SK-N-SH (cell line): ENCODE measurements around the gene ZC3H7B. TPM values are rescaled to one million over a fixed set of nuclear protein-coding genes. Genes with fewer than 3 reads are reported as not detected.
"Not testable (repeated sequence)": the region's sequence is repeated elsewhere in the genome, so short reads cannot be mapped to it uniquely, and the experiment has no call there.

Source experiments
- CTCF ChIA-PET: fragments of 300-600, 350-600 bp; formaldehyde crosslinking; extraction: SDS; loops from one replicate; lab custom pipeline; 2021; lab: Yijun Ruan, JAX
- POLR2A ChIA-PET: fragments of 350-600 bp; sonication (Branson Sonifier 250); formaldehyde crosslinking; extraction: SDS; loops from one replicate; lab custom pipeline; 2020; ENCODE audit warnings: antibody characterized with exemption, inconsistent platforms; lab: Yijun Ruan, JAX
- DNase-seq: peaks from one replicate; pipeline ENCODE4 v3.0.0; 2012
- H2AFZ ChIP-seq: fragments of 200-600 bp; sonication (generic); 2 replicates; pipeline ENCODE4 v1.8.1; 2016; ENCODE audit warnings: antibody characterized with exemption, mild to moderate bottlenecking, low read depth
- H3F3A ChIP-seq: fragments of 200-600 bp; sonication (generic); replicated peaks from 2 replicates; pipeline ENCODE3; 2016; ENCODE audit warnings: antibody characterized with exemption, mild to moderate bottlenecking; ENCODE audit not compliant: insufficient read depth
- H3K27ac ChIP-seq, 2 experiments: fragments of 200-500 bp in 1 of 2; fragments of 200-600 bp in 1 of 2; sonication (Bioruptor generic) in 1 of 2; sonication (generic), shearing (Covaris generic) in 1 of 2; 2 replicates each; pipeline versions ENCODE4 v1.5.1 to v1.6.1; 2014 to 2016; ENCODE audit warnings: low read depth in 2 of 2, inconsistent platforms in 1 of 2, low read length in 1 of 2, mild to moderate bottlenecking in 1 of 2, mixed read lengths in 1 of 2
- H3K27me3 ChIP-seq: fragments of 200-600 bp; sonication (generic), shearing (Covaris generic); 2 replicates; pipeline ENCODE4 v1.6.1; 2016; ENCODE audit warnings: mixed run types; ENCODE audit not compliant: insufficient read depth
- H3K36me3 ChIP-seq, 2 experiments: fragments of 200-500 bp in 1 of 2; fragments of 200-600 bp in 1 of 2; sonication (Bioruptor generic) in 1 of 2; sonication (generic) in 1 of 2; replicated peaks in 1 of 2; 2 replicates each; pipeline versions ENCODE3 to v1.5.1; 2014 to 2016; ENCODE audit warnings: low read length in 1 of 2, mild to moderate bottlenecking in 1 of 2; ENCODE audit not compliant: insufficient read depth in 2 of 2, control insufficient read depth in 1 of 2
- H3K4me1 ChIP-seq, 2 experiments: fragments of 200-500 bp in 1 of 2; fragments of 200-600 bp in 1 of 2; sonication (Bioruptor generic) in 1 of 2; sonication (generic), shearing (Covaris generic) in 1 of 2; 2 replicates each; pipeline versions ENCODE4 v1.5.1 to v1.6.1; 2014 to 2016; ENCODE audit warnings: low read depth in 1 of 2, low read length in 1 of 2, mixed run types in 1 of 2; ENCODE audit not compliant: insufficient read depth in 2 of 2, control insufficient read depth in 1 of 2
- H3K4me2 ChIP-seq: fragments of 200-600 bp; sonication (generic), shearing (Covaris generic); 2 replicates; pipeline ENCODE4 v1.6.1; 2017; ENCODE audit warnings: mixed run types
- H3K4me3 ChIP-seq, 2 experiments: fragments of 200-500 bp in 1 of 2; fragments of 200-600 bp in 1 of 2; sonication (Bioruptor generic) in 1 of 2; sonication (generic), shearing (Covaris generic) in 1 of 2; 2 replicates each; pipeline versions ENCODE4 v1.5.1 to v1.8.1; 2014 to 2016; ENCODE audit warnings: low read depth in 2 of 2, inconsistent platforms in 1 of 2, low read length in 1 of 2, mild to moderate bottlenecking in 1 of 2, mixed read lengths in 1 of 2, moderate library complexity in 1 of 2
- H3K79me2 ChIP-seq: fragments of 200-600 bp; sonication (generic); 2 replicates; pipeline ENCODE4 v1.8.1; 2017; ENCODE audit warnings: mild to moderate bottlenecking; ENCODE audit not compliant: insufficient read depth
- H3K9ac ChIP-seq: fragments of 200-600 bp; sonication (generic); 2 replicates; pipeline ENCODE4 v1.6.1; 2017; ENCODE audit warnings: mixed run types
- H3K9me2 ChIP-seq: fragments of 200-600 bp; sonication (generic); 2 replicates; pipeline ENCODE4 v1.6.1; 2017; ENCODE audit warnings: mixed run types
- H3K9me3 ChIP-seq: fragments of 200-600 bp; sonication (generic); 2 replicates; pipeline ENCODE4 v1.6.1; 2017; ENCODE audit warnings: mixed run types, mild to moderate bottlenecking, moderate library complexity
- H4K20me1 ChIP-seq: fragments of 200-600 bp; sonication (generic); 2 replicates; pipeline ENCODE4 v1.6.1; 2017; ENCODE audit warnings: mild to moderate bottlenecking, mixed run types; ENCODE audit not compliant: insufficient read depth
- FOXJ3 ChIP-seq: sonication (generic); formaldehyde crosslinking; IDR thresholded peaks from 2 replicates; pipeline ENCODE4 v1.5.1; 2020; ENCODE audit warnings: mild to moderate bottlenecking, missing genetic modification reagents
- JUND ChIP-seq: IDR thresholded peaks from 2 replicates; pipeline ENCODE4 v1.4.0; 2012
- MAX ChIP-seq: IDR thresholded peaks from 2 replicates; pipeline ENCODE4 v1.4.0; 2012; ENCODE audit warnings: low read depth
- MXI1 ChIP-seq: IDR thresholded peaks from 2 replicates; pipeline ENCODE4 v1.6.1; 2012; ENCODE audit warnings: mild to moderate bottlenecking, low read depth, low read length, improper control_type of control experiment
- NRF1 ChIP-seq: IDR thresholded peaks from 2 replicates; pipeline ENCODE4 v1.6.1; 2012; ENCODE audit warnings: low read depth, mild to moderate bottlenecking, low read length
- USF1 ChIP-seq: IDR thresholded peaks from 2 replicates; pipeline ENCODE4 v1.4.0; 2012; ENCODE audit warnings: low read depth, borderline replicate concordance
- USF2 ChIP-seq: fragments of 150-350 bp; IDR thresholded peaks from 2 replicates; pipeline ENCODE4 v1.6.1; 2017; ENCODE audit warnings: antibody characterized with exemption, low read length, low read depth, borderline replicate concordance
- WGBS: methylation state at CpG from one replicate; pipeline ENCODE4 v1.1.6; 2017; ENCODE audit warnings: low lambda C conversion rate; 5-methylcytosine and 5-hydroxymethylcytosine counted together
- polyA plus RNA-seq, 3 experiments: library from polyadenylated mRNA; depleted of rRNA; stranded (reverse); fragments of >200 nt; gene quantifications; 2 replicates each; pipeline ENCODE4 v1.2.3, GENCODE V29; 2012

ZC3H7B gene
- polyA plus RNA-seq, 1 of the 3 experiments (the other 2 are of a cell fraction): 27.1 TPM

- H3K4me2 ChIP-seq: no peak overlapping the region
- H3K9me3 ChIP-seq: no peaks in the 10 kb centered on the region
- 98% methylated on average over 7 of the region's 11 CpGs for WGBS
- no peaks in the 10 kb centered on the region for H3K27me3 ChIP-seq
- H2AFZ ChIP-seq: no peak overlapping the region
- no peaks in the 10 kb centered on the region for H3K9me2 ChIP-seq
- H3K27ac ChIP-seq: no peak overlapping the region
- CTCF ChIA-PET: no interaction called here
- peaks cover 3 to 36% of the 10 kb centered on the region in 2 experiments for H3K36me3 ChIP-seq
- no peak for DNase-seq
- H3K4me3 ChIP-seq: no peak overlapping the region
- no peaks in the 10 kb centered on the region for H4K20me1 ChIP-seq
- no peaks in the 10 kb centered on the region for H3K4me1 ChIP-seq
- TF ChIP-seq JUND (no peak), NRF1 (no peak), FOXJ3 (CRISPR knock-in tag) (no peak), USF2 (no peak), USF1 (no peak)
- no peaks in the 10 kb centered on the region for H3K79me2 ChIP-seq
- POLR2A ChIA-PET: interaction anchor here (0.7 kb wide), 1 partner anchor 14 kb away, joined by 3 read pairs; no protein-coding TSS in a partner anchor
- H3K9ac ChIP-seq: no peak overlapping the region
- H3F3A ChIP-seq: no peaks in the 10 kb centered on the region
Observed at GRCh38 chr22:41257696-41258095, 43.6 kb upstream of the ZC3H7B start.

GRCh38 chr22:41259756-41260155 lies 41.6 kb upstream of the ZC3H7B start:
- 97% methylated on average over 4 of the region's 4 CpGs for WGBS
- CTCF ChIA-PET, H3K9me2 ChIP-seq, H2AFZ ChIP-seq, H3K9ac ChIP-seq, H3K4me1 ChIP-seq, H3K4me3 ChIP-seq, H4K20me1 ChIP-seq, H3K79me2 ChIP-seq, H3K27me3 ChIP-seq, DNase-seq, H3F3A ChIP-seq, H3K4me2 ChIP-seq, POLR2A ChIA-PET, H3K27ac ChIP-seq, H3K9me3 ChIP-seq: not testable (repeated sequence)
- peaks cover 3 to 37% of the 10 kb centered on the region in 2 experiments for H3K36me3 ChIP-seq

- ChIA-PET POLR2A (no interaction called here), CTCF (no interaction called here)
- Histone ChIP-seq H3K4me1 (no peaks in the 10 kb centered on the region), H3K9me3 (no peaks in the 10 kb centered on the region), H3K79me2 (no peaks in the 10 kb centered on the region), H3K27me3 (no peaks in the 10 kb centered on the region), H2AFZ (no peak overlapping the region), H3K36me3 (peaks cover 3 to 40% of the 10 kb centered on the region in 2 experiments), H3F3A (no peaks in the 10 kb centered on the region), H3K9me2 (no peaks in the 10 kb centered on the region), H3K4me3 (no peak overlapping the region), H4K20me1 (no peaks in the 10 kb centered on the region), H3K27ac (no peak overlapping the region), H3K4me2 (no peak overlapping the region), H3K9ac (no peak overlapping the region)
- DNase-seq: no peak
- WGBS: no CpG with 5 or more reads among the region's 7 CpGs
- TF ChIP-seq MXI1: no peak
- no peak for TF ChIP-seq MAX
Observed at GRCh38 chr22:41260871-41261270, 40.5 kb upstream of the ZC3H7B start.
